ENCODE results near the gene CHD1.

Gene CHD1

GRCh38 chr5:98899456-98899855 lies 29.4 kb downstream of the CHD1 start:
- DNase-seq (ENCODE audit: low read depth): no peak

- no peak for DNase-seq (ENCODE audit: low read depth)
Observed at GRCh38 chr5:98898743-98899142, 30.1 kb downstream of the CHD1 start.

DNA sequence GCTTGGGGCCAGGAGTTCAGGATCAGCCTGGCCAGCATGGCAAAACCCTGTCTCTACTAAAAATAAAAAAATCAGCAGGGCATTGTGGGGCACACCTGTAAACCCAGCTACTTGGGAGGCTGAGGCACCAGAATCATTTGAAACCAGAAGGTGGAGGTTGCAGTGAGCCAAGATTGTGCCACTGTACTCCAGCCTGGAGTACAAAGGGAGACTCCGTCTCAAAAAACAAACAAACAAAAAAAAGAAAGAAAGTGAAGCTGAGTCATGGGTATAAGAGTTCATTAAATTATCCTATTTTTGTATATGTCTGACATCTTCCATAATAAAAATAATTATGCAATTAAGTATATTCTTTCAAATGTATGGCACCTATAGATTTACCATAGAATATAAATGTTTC lies 37.2 kb downstream of the CHD1 start:
- DNase-seq (ENCODE audit: low read depth): no peak

GRCh38 chr5:98880598-98880997 lies 48.2 kb downstream of the CHD1 start:
- DNase-seq (ENCODE audit: low read depth): no peak

- no peak for DNase-seq (ENCODE audit: low read depth)
Observed at GRCh38 chr5:98880151-98880550, 48.7 kb downstream of the CHD1 start.

GRCh38 chr5:98877600-98877999 lies 51.2 kb downstream of the CHD1 start:
- DNase-seq (ENCODE audit: low read depth): no peak

DNA sequence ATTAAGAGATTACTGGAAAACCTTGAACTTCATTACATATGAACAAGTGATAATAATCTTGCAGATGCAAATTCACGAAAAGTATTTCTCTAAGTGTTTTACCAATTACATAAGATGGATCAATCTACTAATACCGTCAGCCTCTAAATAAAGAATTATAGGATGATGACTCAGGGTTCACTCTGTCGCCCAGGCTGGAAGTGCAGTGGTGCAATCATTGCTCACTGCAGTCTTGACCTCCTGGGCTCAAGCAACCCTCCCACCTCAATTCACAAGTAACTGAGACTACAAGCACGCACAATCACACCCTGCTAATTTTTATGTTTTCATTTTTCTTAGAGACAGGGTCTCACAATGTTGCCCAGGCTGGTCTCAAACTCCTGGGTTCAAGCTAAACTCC lies 56.1 kb downstream of the CHD1 start:
- no peak for DNase-seq (ENCODE audit: low read depth)

GRCh38 chr5:98865690-98866089 lies 63.1 kb downstream of the CHD1 start:
- no peak for DNase-seq (ENCODE audit: low read depth)

GRCh38 chr5:98847054-98847453 lies 81.8 kb downstream of the CHD1 start:
- no peak for DNase-seq (ENCODE audit: low read depth)

DNA sequence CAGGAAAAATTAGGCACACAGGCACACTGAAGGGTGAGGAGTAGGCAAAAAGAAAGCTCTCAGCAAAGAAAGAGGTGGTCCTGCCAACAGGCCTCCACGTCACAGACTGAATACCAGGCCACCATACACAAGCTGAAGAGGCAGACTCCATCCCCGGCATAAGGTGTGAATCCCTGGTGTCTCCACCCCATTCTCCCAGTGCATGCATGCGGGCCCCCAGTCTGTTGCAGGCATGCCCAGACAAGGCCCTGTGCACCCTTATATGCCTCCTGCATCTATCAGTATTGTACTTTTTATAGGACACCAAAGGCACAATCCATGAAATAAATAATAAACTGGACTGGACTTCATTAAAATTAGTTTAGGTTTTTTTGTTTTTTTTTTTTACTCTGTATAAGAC lies 82.3 kb downstream of the CHD1 start:
- no peak for DNase-seq (ENCODE audit: low read depth)

DNA sequence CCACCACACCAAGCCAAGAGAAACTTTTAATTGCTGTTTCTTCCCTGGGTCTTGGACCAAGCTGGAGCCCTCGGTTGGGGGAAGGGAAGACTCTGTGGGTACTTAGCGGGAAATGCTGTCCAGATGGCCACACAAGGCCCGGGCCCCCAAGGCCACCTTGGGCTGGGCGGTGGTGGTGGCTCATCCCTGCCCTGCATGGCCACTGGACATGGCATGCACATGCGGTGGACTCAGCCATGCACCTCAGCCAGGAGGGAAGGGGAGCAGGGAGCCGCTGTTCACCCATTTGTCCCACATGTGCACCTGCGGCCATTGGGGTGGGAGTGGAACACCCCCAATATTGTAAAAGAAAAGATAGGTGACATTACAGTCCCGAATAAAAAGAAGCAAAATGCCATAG lies 82.9 kb downstream of the CHD1 start:
- no peak for DNase-seq (ENCODE audit: low read depth)

DNA sequence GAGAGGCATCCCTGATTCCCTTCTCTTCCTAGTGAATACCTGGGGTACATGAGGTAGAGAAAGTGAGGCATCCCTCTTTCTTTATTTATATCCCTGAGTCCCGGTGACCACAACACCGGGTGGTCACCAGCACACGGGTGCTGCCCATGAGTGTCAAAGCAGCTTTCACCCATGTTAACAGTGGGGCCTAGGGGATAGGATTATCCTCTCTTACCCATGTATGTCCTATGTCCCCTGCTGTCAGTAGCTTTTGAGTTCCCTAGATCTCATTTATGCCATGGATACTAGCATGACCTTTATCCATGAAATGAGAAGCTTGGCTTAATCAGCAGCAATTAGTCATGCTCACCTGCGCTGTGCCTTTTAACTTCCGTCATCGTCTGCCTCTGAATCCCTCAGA lies 83.9 kb downstream of the CHD1 start:
- DNase-seq (ENCODE audit: low read depth): no peak

DNA sequence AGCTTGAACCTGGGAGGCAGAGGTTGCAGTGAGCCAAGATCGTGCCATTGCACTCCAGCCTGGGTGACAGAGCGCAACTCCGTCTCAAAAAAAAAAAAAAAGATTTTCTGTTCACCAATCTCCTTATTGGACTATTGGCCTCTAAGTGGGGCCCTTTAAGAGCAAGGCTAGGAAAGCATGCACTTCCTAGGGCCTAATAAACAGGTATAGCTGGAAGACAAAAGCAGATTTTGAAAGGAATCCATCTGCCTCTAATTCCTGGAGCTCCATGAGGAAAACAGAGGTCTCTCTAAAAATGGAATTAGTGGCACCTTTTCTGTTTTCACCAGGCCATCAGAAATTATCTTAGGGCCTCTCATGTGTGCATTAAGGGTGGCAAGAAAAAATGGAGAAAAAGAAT lies 85.3 kb downstream of the CHD1 start:
- DNase-seq (ENCODE audit: low read depth): no peak

DNA sequence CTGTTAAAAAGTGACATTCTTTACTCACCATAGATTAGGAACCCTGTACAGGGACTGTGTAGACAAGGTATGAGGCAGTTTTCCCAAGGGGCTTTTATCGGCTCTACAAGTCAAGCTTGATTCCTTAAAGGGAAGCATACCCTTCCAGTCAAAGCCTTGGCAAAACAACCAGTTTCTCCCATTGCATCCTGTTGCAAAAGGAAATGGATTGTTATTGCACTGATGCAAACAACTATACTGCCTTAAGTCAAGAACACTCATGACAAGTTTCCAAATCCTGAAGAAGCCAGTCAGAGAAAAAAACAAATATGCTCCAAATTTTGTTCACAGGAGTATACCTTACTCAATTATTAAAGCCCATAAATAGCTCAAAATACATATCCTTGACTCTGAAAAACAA lies 87.9 kb downstream of the CHD1 start:
- no peak for DNase-seq (ENCODE audit: low read depth)

GRCh38 chr5:98839469-98840383 lies 89.1 kb downstream of the CHD1 start:
- no peak for DNase-seq (ENCODE audit: low read depth)

DNA sequence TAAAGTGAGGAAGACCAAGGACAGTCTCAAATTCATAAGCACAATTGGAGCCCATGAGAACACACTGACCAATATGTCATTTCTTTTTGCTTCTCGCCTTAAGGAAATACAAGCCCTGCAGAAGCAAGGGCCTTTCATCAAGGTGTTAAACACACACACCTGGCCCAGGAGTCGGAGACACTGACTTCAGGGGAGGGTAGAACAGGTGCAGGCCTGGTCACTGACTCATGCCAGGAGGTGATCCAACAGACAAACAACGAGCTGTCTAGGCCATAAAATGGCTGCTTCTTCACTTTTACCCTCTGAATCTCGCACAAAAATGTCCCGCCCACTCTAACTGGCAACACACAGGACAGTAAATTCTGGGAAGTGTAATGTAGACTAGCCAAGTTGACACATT lies 92.6 kb downstream of the CHD1 start:
- no peak for DNase-seq (ENCODE audit: low read depth)

- no peak for DNase-seq (ENCODE audit: low read depth)
Observed at GRCh38 chr5:98827588-98828284, 101.1 kb downstream of the CHD1 start.

DNA sequence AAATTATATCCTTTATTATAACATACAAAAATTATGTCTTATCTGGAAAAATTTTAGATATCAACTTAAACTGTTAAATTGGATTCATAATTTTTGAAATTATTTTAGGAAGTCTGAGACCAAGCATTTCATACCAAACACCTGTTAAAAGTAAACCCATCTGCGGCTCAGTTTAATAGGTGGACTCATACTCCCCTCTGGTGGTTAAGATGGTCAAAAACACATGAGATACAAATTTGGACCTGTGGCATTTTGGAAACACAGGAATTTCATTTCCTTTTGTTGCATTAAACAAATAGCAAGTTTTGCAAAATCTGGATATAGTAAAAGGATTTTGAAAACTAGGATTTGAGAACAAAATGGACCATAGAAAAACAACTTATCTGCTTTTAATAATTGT lies 101.6 kb downstream of the CHD1 start:
- DNase-seq (ENCODE audit: low read depth): no peak

GRCh38 chr5:98825582-98826375 lies 103.0 kb downstream of the CHD1 start:
- no peak for DNase-seq (ENCODE audit: low read depth)

- DNase-seq (ENCODE audit: low read depth): no peak
Observed at GRCh38 chr5:98816582-98817222, 112.1 kb downstream of the CHD1 start.

DNA sequence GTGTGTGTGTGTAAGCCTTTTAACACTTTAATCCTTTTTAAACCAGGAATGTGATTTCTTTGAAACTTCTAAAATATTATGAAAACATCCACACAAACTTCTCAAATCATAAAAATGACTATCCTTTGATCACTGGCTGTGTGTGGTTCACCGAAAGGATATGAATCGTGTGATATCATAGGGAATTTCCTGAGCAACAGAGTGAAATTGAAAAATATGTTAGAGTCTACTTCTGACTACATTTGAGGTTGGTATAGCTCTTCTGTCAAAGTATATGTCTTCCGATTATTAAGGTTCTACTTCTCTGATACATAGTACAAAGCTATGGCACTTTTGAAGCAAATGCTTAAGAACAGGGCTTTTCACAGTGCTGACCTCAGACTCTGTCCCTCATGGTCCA lies 115.1 kb downstream of the CHD1 start:
- no peak for DNase-seq (ENCODE audit: low read depth)

- no peak for DNase-seq (ENCODE audit: low read depth)
Observed at GRCh38 chr5:98810206-98810605, 118.6 kb downstream of the CHD1 start.

All from stimulated activated CD8-positive, alpha-beta memory T cell treated with anti-CD3 and anti-CD28 coated beads, Interleukin-15, amount 100 ng/mL, for 1 hour (primary cell).